H1 (cell line): ENCODE data around the gene KRT37.

Experiments
- CEBPB ChIP-seq: IDR thresholded peaks from 2 replicates; pipeline ENCODE4 v1.6.1; 2012; ENCODE audit warnings: low read depth, low read length
- CREB1 ChIP-seq: IDR thresholded peaks from 2 replicates; pipeline ENCODE4 v1.6.1; 2012; ENCODE audit warnings: inconsistent platforms
- CTCF ChIP-seq, 3 experiments: IDR thresholded peaks; 1 replicate in 2 of 3; 2 replicates in 1 of 3; pipeline versions ENCODE4 v1.5.1 to v1.6.1; 2011; ENCODE audit warnings: low read length in 3 of 3, mild to moderate bottlenecking in 3 of 3, inconsistent platforms in 2 of 3, low read depth in 1 of 3, moderate library complexity in 1 of 3; ENCODE audit not compliant: insufficient read depth in 1 of 3; ENCODE audit errors: control extremely low read depth in 1 of 3
- EZH2 ChIP-seq: fragments of 200-600 bp; sonication (generic); IDR thresholded peaks from 2 replicates; pipeline ENCODE4 v1.7.1; 2012; ENCODE audit warnings: low read depth, mild to moderate bottlenecking, moderate library complexity, low read length, inconsistent platforms; ENCODE audit not compliant: severe bottlenecking
- MAX ChIP-seq: IDR thresholded peaks from 2 replicates; pipeline ENCODE4 v1.6.1; 2012; ENCODE audit warnings: inconsistent platforms
- RAD21 ChIP-seq, 2 experiments: IDR thresholded peaks in 1 of 2; conservative IDR thresholded peaks in 1 of 2; 2 replicates each; pipeline ENCODE4 v1.6.1; 2011; ENCODE audit warnings: low read depth in 2 of 2, low read length in 2 of 2, improper control_type of control experiment in 1 of 2, inconsistent platforms in 1 of 2, mild to moderate bottlenecking in 1 of 2, moderate library complexity in 1 of 2
- RFX5 ChIP-seq: IDR thresholded peaks from 2 replicates; pipeline ENCODE4 v1.6.1; 2011; ENCODE audit warnings: low read depth, low read length, improper control_type of control experiment, borderline replicate concordance
- TAF1 ChIP-seq: IDR thresholded peaks from 2 replicates; pipeline ENCODE4 v1.6.1; 2011; ENCODE audit warnings: mild to moderate bottlenecking, low read depth, low read length
- YY1 ChIP-seq: IDR thresholded peaks from 2 replicates; pipeline ENCODE4 v1.6.1; 2011; ENCODE audit warnings: low read depth, mild to moderate bottlenecking, low read length

- no peak for TF ChIP-seq CTCF (IDR thresholded peaks at IDR 0.05; ENCODE audit: control extremely low read depth in 1 of 3, insufficient read depth in 1 of 3, low read depth in 1 of 3, low read length in 3 of 3)
- TF ChIP-seq RAD21 (IDR thresholded peaks at IDR 0.05 in 1 of 2, conservative IDR thresholded peaks at IDR 0.05 in 1 of 2; ENCODE audit: low read depth in 2 of 2, low read length in 2 of 2), result no peak
- TF ChIP-seq CREB1, result no peak
- TF ChIP-seq EZH2, result no peak
- TF ChIP-seq CEBPB, result no peak
- TF ChIP-seq TAF1, result no peak
- TF ChIP-seq RFX5, result no peak
- TF ChIP-seq MAX, result no peak
- TF ChIP-seq YY1, result no peak
Measured at GRCh38 chr17:41417127-41417526, 7.3 kb downstream of the KRT37 start.
